Gastrocnemius medialis (tissue), 4 donors: Measurements from ENCODE around the gene CCL18.

Source experiments
- POLR2A ChIP-seq, 2 donors: fragments of 450-650 bp; IDR thresholded peaks; one replicate each; pipeline ENCODE4 v1.6.1; 2017; ENCODE audit warnings: antibody characterized with exemption in 2 of 2, mild to moderate bottlenecking in 2 of 2, moderate library complexity in 2 of 2
- TF ChIP-seq, protein P1 (sequence below), 5 experiments: fragments of 450-650 bp in 3 of 5; fragments of 200-600 bp in 2 of 5; sonication (generic) in 2 of 5; IDR thresholded peaks in 4 of 5; conservative IDR thresholded peaks in 1 of 5; 1 replicate in 4 of 5; 2 replicates in 1 of 5; pipeline ENCODE4 v1.5.1; 2016 to 2019; ENCODE audit warnings: antibody characterized with exemption in 5 of 5, mild to moderate bottlenecking in 3 of 5, moderate library complexity in 3 of 5

DNA sequence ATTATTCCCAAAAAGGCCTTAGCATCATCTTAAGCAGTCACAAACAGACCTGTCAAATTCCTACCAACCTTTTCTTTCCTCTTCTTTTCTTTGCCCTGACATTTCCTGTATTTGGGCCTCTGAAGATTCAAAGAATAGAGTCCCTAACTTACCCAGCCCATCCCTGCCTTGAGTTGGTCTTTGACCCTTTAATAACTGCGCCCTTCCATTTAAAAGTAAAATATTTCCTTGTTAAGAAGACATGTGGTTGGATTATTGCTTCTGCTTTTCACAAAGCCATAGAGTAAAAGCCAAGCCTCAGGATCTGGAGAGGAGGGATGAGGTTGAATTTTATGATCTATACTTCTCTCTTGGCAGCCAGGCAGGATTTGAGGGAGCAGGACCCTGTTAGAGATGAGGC is 33.1 kb upstream of the CCL18 start:
- TF ChIP-seq, protein P1, sequence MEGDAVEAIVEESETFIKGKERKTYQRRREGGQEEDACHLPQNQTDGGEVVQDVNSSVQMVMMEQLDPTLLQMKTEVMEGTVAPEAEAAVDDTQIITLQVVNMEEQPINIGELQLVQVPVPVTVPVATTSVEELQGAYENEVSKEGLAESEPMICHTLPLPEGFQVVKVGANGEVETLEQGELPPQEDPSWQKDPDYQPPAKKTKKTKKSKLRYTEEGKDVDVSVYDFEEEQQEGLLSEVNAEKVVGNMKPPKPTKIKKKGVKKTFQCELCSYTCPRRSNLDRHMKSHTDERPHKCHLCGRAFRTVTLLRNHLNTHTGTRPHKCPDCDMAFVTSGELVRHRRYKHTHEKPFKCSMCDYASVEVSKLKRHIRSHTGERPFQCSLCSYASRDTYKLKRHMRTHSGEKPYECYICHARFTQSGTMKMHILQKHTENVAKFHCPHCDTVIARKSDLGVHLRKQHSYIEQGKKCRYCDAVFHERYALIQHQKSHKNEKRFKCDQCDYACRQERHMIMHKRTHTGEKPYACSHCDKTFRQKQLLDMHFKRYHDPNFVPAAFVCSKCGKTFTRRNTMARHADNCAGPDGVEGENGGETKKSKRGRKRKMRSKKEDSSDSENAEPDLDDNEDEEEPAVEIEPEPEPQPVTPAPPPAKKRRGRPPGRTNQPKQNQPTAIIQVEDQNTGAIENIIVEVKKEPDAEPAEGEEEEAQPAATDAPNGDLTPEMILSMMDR (IDR thresholded peaks at IDR 0.05 in 4 of 5, conservative IDR thresholded peaks at IDR 0.05 in 1 of 5) = no peak
- no peak for TF ChIP-seq POLR2A (IDR thresholded peaks at IDR 0.05)
